ENCODE data around the gene SULT1A2. TPM values are rescaled to one million over a fixed set of nuclear protein-coding genes. Genes with fewer than 3 reads are reported as not detected.
"Not testable (repeated sequence)": the region's sequence is repeated elsewhere in the genome, so short reads cannot be mapped to it uniquely, and the experiment has no call there.

SULT1A2 gene
- total and polyA plus RNA-seq, 2 of the 8 experiments (the other 6 are each of a cell fraction or from before 2014, with no cell fraction given): 0.29 to 0.35 TPM

DNA sequence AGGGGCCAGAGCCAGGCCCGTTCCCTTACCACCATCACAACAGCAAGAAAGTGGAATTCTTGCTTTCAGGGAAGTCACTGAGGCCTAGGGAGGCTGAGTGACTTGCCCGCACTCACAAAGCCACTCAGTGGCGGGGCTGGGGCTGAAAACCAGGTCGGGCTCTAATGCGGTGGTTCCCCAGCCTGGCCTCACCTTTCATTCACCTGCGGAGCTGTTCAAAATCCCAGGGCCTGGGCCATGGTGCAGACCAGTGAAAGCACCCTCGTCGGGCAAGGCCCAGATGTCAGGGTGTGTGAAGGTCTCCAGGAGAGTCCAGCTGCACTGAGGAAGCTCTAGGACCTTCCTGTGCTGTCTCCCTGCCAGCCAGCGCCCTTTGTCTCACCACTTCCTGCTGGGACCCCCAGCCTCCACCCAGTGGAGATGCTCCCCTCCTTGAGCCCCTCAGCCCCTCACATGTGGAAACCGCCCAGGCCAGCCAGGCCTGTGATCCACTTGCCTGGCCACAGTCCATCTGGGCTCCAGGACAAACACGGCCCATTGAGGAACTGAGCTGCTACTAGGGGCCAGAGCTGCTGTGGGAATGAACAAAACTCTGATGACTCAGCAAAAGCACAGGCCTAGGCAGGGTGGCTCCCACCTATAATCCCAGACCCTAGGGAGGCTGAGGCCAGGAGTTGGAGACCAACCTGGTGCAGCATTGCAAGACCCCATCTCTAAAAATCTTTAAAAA lies 12.2 kb upstream of the SULT1A2 start:
- not testable (repeated sequence) for H3K4ac ChIP-seq (replicated peaks; ENCODE audit: insufficient read length, low read depth, low read length); H3K18ac ChIP-seq (ENCODE audit: extremely low read depth, low read length); H4K20me1 ChIP-seq (replicated peaks in 1 of 2; ENCODE audit: control insufficient read depth in 1 of 2, insufficient read depth in 2 of 2, low read length in 2 of 2); H3K14ac ChIP-seq (ENCODE audit: insufficient read length); FAIRE-seq; H3K9me3 ChIP-seq (ENCODE audit: insufficient read depth in 2 of 2, low read depth in 1 of 2, low read length in 1 of 2); H3K79me2 ChIP-seq (ENCODE audit: control insufficient read depth in 1 of 2, insufficient read depth in 2 of 2, low read length in 2 of 2); H3K27ac ChIP-seq (ENCODE audit: low read depth, low read length); H3K23ac ChIP-seq (ENCODE audit: insufficient read length); DNase-seq (ENCODE audit: low read depth in 1 of 2, low spot score in 2 of 2); H2BK15ac ChIP-seq (ENCODE audit: low read length); H2AK5ac ChIP-seq (ENCODE audit: low read depth, low read length); H2AFZ ChIP-seq (ENCODE audit: low read length); H2BK20ac ChIP-seq (ENCODE audit: low read length); H3K36me3 ChIP-seq (ENCODE audit: control insufficient read depth in 2 of 4, insufficient read depth in 4 of 4, low read length in 3 of 4); H3K79me1 ChIP-seq (ENCODE audit: low read depth, low read length); H3K23me2 ChIP-seq (ENCODE audit: low read depth, low read length); H3K56ac ChIP-seq (replicated peaks; ENCODE audit: insufficient read length, low read depth, low read length); H3K9ac ChIP-seq (replicated peaks in 1 of 4; ENCODE audit: extremely low read depth in 1 of 4, low read depth in 3 of 4, low read length in 3 of 4); H3K4me2 ChIP-seq (ENCODE audit: insufficient read depth in 1 of 2, low read depth in 2 of 2, low read length in 2 of 2); H4K5ac ChIP-seq (ENCODE audit: insufficient read length, low read depth, low read length); H2BK120ac ChIP-seq (replicated peaks; ENCODE audit: low read depth, low read length); H2BK5ac ChIP-seq (ENCODE audit: low read depth, low read length); H3K4me3 ChIP-seq (ENCODE audit: extremely low read depth in 1 of 4, insufficient read depth in 2 of 4, low read depth in 3 of 4, low read length in 4 of 4); H3K27me3 ChIP-seq (replicated peaks in 1 of 4; ENCODE audit: control insufficient read depth in 3 of 4, extremely low read depth in 1 of 4, insufficient read depth in 3 of 4, low read length in 3 of 4)
- POLR2A ChIA-PET (ENCODE audit: partially characterized antibody): interaction anchor here (1.5 kb wide), 1 partner anchor 14 kb away, joined by 3 read pairs; no protein-coding TSS in a partner anchor
- CTCF ChIA-PET (ENCODE audit: partially characterized antibody): interaction anchor here (1.1 kb wide), 1 partner anchor 11 kb away, joined by 4 read pairs; no protein-coding TSS in a partner anchor
- Histone ChIP-seq H4K91ac (replicated peaks; ENCODE audit: insufficient read length, low read length) (peak overlapping the region; percentile 1), H4K8ac (ENCODE audit: extremely low read depth, insufficient read depth, low read length) (peak overlapping the region; percentile 22; the same call in 1 of the 2 replicates), H3K4me1 (replicated peaks in 1 of 4; ENCODE audit: control insufficient read depth in 3 of 4, insufficient read depth in 4 of 4, low read length in 3 of 4) (peaks cover 0 to 16% (median 6%) of the 10 kb centered on the region in 4 experiments; a peak in 3 of 7 replicates), H2BK12ac (ENCODE audit: low read depth, low read length) (0 out of 2 replicates have a peak overlapping the region, but pooled peaks have one; percentile 39)
- 84% methylated on average over 8 of the region's 11 CpGs; no CpG with 5 or more reads in 1 of the 2 experiments for WGBS, 2 experiments (ENCODE audit: extremely low coverage in 1 of 2, insufficient coverage in 1 of 2, insufficient read length in 1 of 2, insufficient replicate concordance in 2 of 2, low coverage in 1 of 2, low lambda C conversion rate in 2 of 2, missing lambda C conversion rate in 1 of 2)
- TF ChIP-seq MAFK (IDR thresholded peaks at IDR 0.05; ENCODE audit: low read depth, low read length): peak; percentile 67

Data from H1 (cell line).